Caki2 (cell line): ENCODE measurements around the gene PEX5L. TPM values are rescaled to one million over a fixed set of nuclear protein-coding genes. Genes with fewer than 3 reads are reported as not detected.

Experiments
- DNase-seq: peaks from one replicate; pipeline ENCODE4 v3.0.0-alpha.2; 2015; ENCODE audit warnings: low read depth
- in situ Hi-C: cut with HindIII; loops from 2 replicates; pipeline ENCODE4 v1.10.0; 2016; ENCODE audit warnings: low sequenced_read_pairs, low pct_unique_long_range_greater_than_20kb, mixed read lengths
- total RNA-seq: library from RNA; depleted of rRNA; stranded (reverse); fragments of >200 nt; shearing (Covaris generic); gene quantifications from 2 replicates; pipeline ENCODE4 v1.2.3, GENCODE V29; 2014; ENCODE audit warnings: low replicate concordance

Gene PEX5L
- total RNA-seq, 1 experiment from 2014 or later: 15.2 TPM

- in situ Hi-C loops: no loop called here
- DNase-seq: no peak
Observed at GRCh38 chr3:179933914-179934313, 102.8 kb downstream of the PEX5L start.

GRCh38 chr3:179933080-179933479 lies 103.7 kb downstream of the PEX5L start:
- DNase-seq: no peak
- in situ Hi-C loops: no loop called here

GRCh38 chr3:179932674-179933073 lies 104.1 kb downstream of the PEX5L start:
- DNase-seq: no peak
- in situ Hi-C loops: no loop called here

- DNase-seq: peak; percentile 32
- in situ Hi-C loops: no loop called here
Observed at GRCh38 chr3:179929091-179929529, 107.6 kb downstream of the PEX5L start.

- DNase-seq: no peak
- in situ Hi-C loops: no loop called here
Observed at GRCh38 chr3:179927191-179927590, 109.5 kb downstream of the PEX5L start.

GRCh38 chr3:179921951-179922350 lies 114.8 kb downstream of the PEX5L start:
- in situ Hi-C loops: no loop called here
- no peak for DNase-seq

GRCh38 chr3:179921500-179921899 lies 115.2 kb downstream of the PEX5L start:
- DNase-seq: peak; percentile 54
- in situ Hi-C loops: no loop called here

GRCh38 chr3:179907784-179908482 lies 128.8 kb downstream of the PEX5L start:
- DNase-seq: no peak
- in situ Hi-C loops: no loop called here

GRCh38 chr3:179902061-179902460 lies 134.7 kb downstream of the PEX5L start:
- in situ Hi-C loops: no loop called here
- DNase-seq: no peak

GRCh38 chr3:179898024-179898423 lies 138.7 kb downstream of the PEX5L start:
- in situ Hi-C loops: no loop called here
- DNase-seq: peak; percentile 71

- in situ Hi-C loops: no loop called here
Observed at GRCh38 chr3:179897231-179897630, 139.5 kb downstream of the PEX5L start.

GRCh38 chr3:179896507-179896906 lies 140.2 kb downstream of the PEX5L start:
- no peak for DNase-seq
- in situ Hi-C loops: no loop called here

More at GRCh38 chr3:179897231-179897630, 139.5 kb downstream of the PEX5L start:
- no peak for DNase-seq

- DNase-seq: no peak
- in situ Hi-C loops: no loop called here
Observed at GRCh38 chr3:179895330-179895729, 141.4 kb downstream of the PEX5L start.

GRCh38 chr3:179887295-179887943 lies 149.3 kb downstream of the PEX5L start:
- DNase-seq: no peak
- in situ Hi-C loops: no loop called here

GRCh38 chr3:179885950-179886349 lies 150.8 kb downstream of the PEX5L start:
- in situ Hi-C loops: no loop called here

GRCh38 chr3:179884136-179884535 lies 152.6 kb downstream of the PEX5L start:
- in situ Hi-C loops: no loop called here
- no peak for DNase-seq

More at GRCh38 chr3:179885950-179886349, 150.8 kb downstream of the PEX5L start:
- no peak for DNase-seq

GRCh38 chr3:179882292-179882691 lies 154.4 kb downstream of the PEX5L start:
- in situ Hi-C loops: no loop called here
- peak; percentile 55 for DNase-seq

- DNase-seq: no peak
- in situ Hi-C loops: no loop called here
Observed at GRCh38 chr3:179881791-179882190, 154.9 kb downstream of the PEX5L start.

- in situ Hi-C loops: no loop called here
- no peak for DNase-seq
Observed at GRCh38 chr3:179880868-179881267, 155.9 kb downstream of the PEX5L start.

GRCh38 chr3:179876440-179876839 lies 160.3 kb downstream of the PEX5L start:
- in situ Hi-C loops: no loop called here
- no peak for DNase-seq
